HG03521 (cell line): ENCODE data around the gene ACY1.

Source experiments
- ATAC-seq: cut with Tn5 transposase; IDR thresholded peaks from one replicate; pipeline ENCODE4 v1.9.1; 2021; ENCODE audit warnings: mild to moderate bottlenecking, moderate library complexity; ENCODE audit not compliant: unreplicated experiment

ACY1 gene

GRCh38 chr3:51962854-51963530, 20.3 kb upstream of the ACY1 start:
- no peak for ATAC-seq

GRCh38 chr3:51963951-51964451, 19.3 kb upstream of the ACY1 start:
- no peak for ATAC-seq

- no peak for ATAC-seq
These were observed 18.8 kb upstream of the ACY1 start for GRCh38 chr3:51964521-51964920.

GRCh38 chr3:51966016-51966415, 17.3 kb upstream of the ACY1 start:
- ATAC-seq: no peak

- no peak for ATAC-seq
These were observed 16.8 kb upstream of the ACY1 start for GRCh38 chr3:51966486-51966885.

GRCh38 chr3:51966922-51967383, 16.4 kb upstream of the ACY1 start:
- ATAC-seq: peak; percentile 47

- peak; percentile 46 for ATAC-seq
These were observed 15.8 kb upstream of the ACY1 start, which contains the start of gene PCBP4 for GRCh38 chr3:51967384-51968169. PCBP4 (minus strand) TSS chr3:51967454; CDS start chr3:51961240, 6,214 bp downstream.

GRCh38 chr3:51968170-51968775, 15.1 kb upstream of the ACY1 start:
- ATAC-seq: no peak

- ATAC-seq: no peak
These were observed 14.3 kb upstream of the ACY1 start for GRCh38 chr3:51968883-51969678.

GRCh38 chr3:51969841-51970240, 13.5 kb upstream of the ACY1 start:
- ATAC-seq: no peak

GRCh38 chr3:51970606-51971300, 12.6 kb upstream of the ACY1 start:
- ATAC-seq: no peak

- ATAC-seq: no peak
These were observed 12.0 kb upstream of the ACY1 start for GRCh38 chr3:51971350-51971749.

- ATAC-seq: peak; percentile 6
These were observed 8.9 kb upstream of the ACY1 start for GRCh38 chr3:51974277-51974962.

- peak; percentile 51 for ATAC-seq
These were observed 8.1 kb upstream of the ACY1 start, which contains the start of gene ABHD14A for GRCh38 chr3:51974963-51975851. ABHD14A (plus strand) TSS chr3:51975064; CDS start chr3:51975136, 72 bp downstream.

GRCh38 chr3:51975852-51976549, 7.3 kb upstream of the ACY1 start:
- no peak for ATAC-seq

- no peak for ATAC-seq
These were observed 5.7 kb upstream of the ACY1 start for GRCh38 chr3:51977446-51978142.

GRCh38 chr3:51978143-51978502, 5.2 kb upstream of the ACY1 start:
- no peak for ATAC-seq
